HepG2 (cell line): ENCODE data around the gene HEATR5B. TPM values are rescaled to one million over a fixed set of nuclear protein-coding genes. Genes with fewer than 3 reads are reported as not detected.

Experiments
- CHD4 ChIP-seq: fragments of 200-600 bp; sonication (generic); IDR thresholded peaks from 2 replicates; pipeline ENCODE4 v1.7.0; 2017; ENCODE audit warnings: mild to moderate bottlenecking, low read length, borderline replicate concordance
- ELF4 ChIP-seq: sonication (generic); formaldehyde crosslinking; IDR thresholded peaks from 2 replicates; pipeline ENCODE4 v1.5.0; 2020; ENCODE audit warnings: missing genetic modification reagents, mild to moderate bottlenecking, moderate library complexity, borderline replicate concordance
- FOSL2 ChIP-seq: sonication (generic); formaldehyde crosslinking; IDR thresholded peaks from 2 replicates; pipeline ENCODE4 v1.4.0; 2020; ENCODE audit warnings: missing genetic modification reagents
- HNF4G ChIP-seq, 2 experiments: sonication (generic) in 1 of 2; formaldehyde crosslinking in 1 of 2; IDR thresholded peaks; 2 replicates each; pipeline versions ENCODE4 v1.4.0 to v1.6.1; 2011 to 2020; ENCODE audit warnings: borderline replicate concordance in 2 of 2, low read depth in 2 of 2, mild to moderate bottlenecking in 2 of 2, low read length in 1 of 2, missing genetic modification reagents in 1 of 2, moderate library complexity in 1 of 2
- HOXA3 ChIP-seq: sonication (generic); formaldehyde crosslinking; IDR thresholded peaks from 2 replicates; pipeline ENCODE4 v1.5.0; 2020; ENCODE audit warnings: missing genetic modification reagents
- JUN ChIP-seq: sonication (generic); formaldehyde crosslinking; IDR thresholded peaks from 2 replicates; pipeline ENCODE4 v1.4.0; 2020; ENCODE audit warnings: mild to moderate bottlenecking, missing genetic modification reagents
- KDM5A ChIP-seq: fragments of 200-600 bp; sonication (generic); IDR thresholded peaks from 2 replicates; pipeline ENCODE4 v1.7.0; 2018; ENCODE audit warnings: antibody characterized with exemption, mild to moderate bottlenecking, low read length, borderline replicate concordance
- TEAD2 ChIP-seq: sonication (generic); formaldehyde crosslinking; IDR thresholded peaks from 2 replicates; pipeline ENCODE4 v1.9.0; 2021; ENCODE audit warnings: missing genetic modification reagents
- ZFP82 ChIP-seq: sonication (generic); formaldehyde crosslinking; IDR thresholded peaks from 2 replicates; pipeline ENCODE4 v1.5.1; 2020; ENCODE audit warnings: mild to moderate bottlenecking, missing genetic modification reagents, borderline replicate concordance
- ZNF367 ChIP-seq: sonication (generic); formaldehyde crosslinking; IDR thresholded peaks from 2 replicates; pipeline ENCODE4 v1.4.0; 2020; ENCODE audit warnings: missing genetic modification reagents, borderline replicate concordance
- ZNF558 ChIP-seq: sonication (generic); formaldehyde crosslinking; IDR thresholded peaks from 2 replicates; pipeline ENCODE4 v1.9.0; 2022; ENCODE audit warnings: mild to moderate bottlenecking, missing genetic modification reagents, borderline replicate concordance
- ZSCAN9 ChIP-seq: IDR thresholded peaks from 2 replicates; pipeline ENCODE4 v1.6.1; 2016; ENCODE audit warnings: borderline replicate concordance
- polyA plus RNA-seq, 8 experiments: library from polyadenylated mRNA; depleted of rRNA in 3 of 8; stranded (reverse) in 7 of 8; unstranded in 1 of 8; fragments of >200 nt; fragmentation: Illumina TruSeq in 4 of 8; extraction: Trizol in 4 of 8; gene quantifications; 2 replicates each; pipeline versions ENCODE4 v1.2.1 to v1.2.3, GENCODE V29; 2011 to 2016; ENCODE audit warnings: low read depth in 4 of 8, missing spikeins in 1 of 8, mixed read lengths in 1 of 8; ENCODE audit not compliant: insufficient read depth in 1 of 8
- total RNA-seq, 5 experiments: library from RNA; depleted of rRNA; stranded (reverse); fragments of >200 nt; fragmentation: Illumina TruSeq; extraction: Trizol; gene quantifications; 2 replicates each; pipeline ENCODE4 v1.2.3, GENCODE V29; 2016; ENCODE audit warnings: low read depth in 1 of 5
- TF ChIP-seq, protein P1 (sequence below): sonication (generic); formaldehyde crosslinking; IDR thresholded peaks from 2 replicates; pipeline ENCODE4 v1.5.0; 2020; ENCODE audit warnings: mild to moderate bottlenecking, missing genetic modification reagents, moderate library complexity
- TF ChIP-seq, protein P2 (sequence below): sonication (generic); formaldehyde crosslinking; conservative IDR thresholded peaks from 2 replicates; pipeline ENCODE4 v1.8.0; 2022; ENCODE audit warnings: low read depth, missing genetic modification reagents
- TF ChIP-seq, protein P3 (sequence below): IDR thresholded peaks from 2 replicates; pipeline ENCODE4 v1.6.1; 2016; ENCODE audit warnings: low read depth
- TF ChIP-seq, protein P4 (sequence below): sonication (generic); formaldehyde crosslinking; IDR thresholded peaks from 2 replicates; pipeline ENCODE4 v1.5.1; 2020; ENCODE audit warnings: mild to moderate bottlenecking, missing genetic modification reagents, moderate library complexity
- TF ChIP-seq, protein P5 (sequence below): sonication (generic); formaldehyde crosslinking; IDR thresholded peaks from 2 replicates; pipeline ENCODE4 v1.4.0; 2020; ENCODE audit warnings: missing genetic modification reagents
- TF ChIP-seq, protein P6 (sequence below): sonication (generic); formaldehyde crosslinking; IDR thresholded peaks from 2 replicates; pipeline ENCODE4 v1.5.0; 2020; ENCODE audit warnings: missing genetic modification reagents, mild to moderate bottlenecking, borderline replicate concordance
- TF ChIP-seq, protein P7 (sequence below): sonication (generic); formaldehyde crosslinking; IDR thresholded peaks from 2 replicates; pipeline ENCODE4 v1.5.0; 2020; ENCODE audit warnings: missing genetic modification reagents

The HEATR5B gene
- total and polyA plus RNA-seq, 2 of the 13 experiments (the other 11 are each of a cell fraction or from before 2014, with no cell fraction given) = 12.7 to 16.3 TPM

DNA sequence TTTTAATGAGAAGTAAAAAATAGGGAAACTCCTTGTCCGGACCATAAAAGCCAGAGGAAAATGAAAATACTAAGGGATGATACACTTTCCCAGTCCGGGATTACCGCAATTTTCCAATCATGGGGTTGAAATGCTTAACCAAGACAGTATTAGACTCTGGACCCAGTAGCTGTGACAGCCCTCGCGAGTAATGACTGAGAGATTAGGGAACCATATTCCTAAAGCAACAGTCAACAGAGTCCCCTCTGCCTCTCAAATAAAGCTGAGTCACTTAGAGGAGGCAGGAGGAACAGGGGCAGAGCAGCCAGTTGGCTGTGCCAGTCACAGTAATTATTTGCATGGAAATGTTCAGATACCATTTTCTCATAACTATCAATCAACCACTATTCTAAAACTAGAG, 35.0 kb upstream of the HEATR5B start (continued):
- TF ChIP-seq, protein P1, sequence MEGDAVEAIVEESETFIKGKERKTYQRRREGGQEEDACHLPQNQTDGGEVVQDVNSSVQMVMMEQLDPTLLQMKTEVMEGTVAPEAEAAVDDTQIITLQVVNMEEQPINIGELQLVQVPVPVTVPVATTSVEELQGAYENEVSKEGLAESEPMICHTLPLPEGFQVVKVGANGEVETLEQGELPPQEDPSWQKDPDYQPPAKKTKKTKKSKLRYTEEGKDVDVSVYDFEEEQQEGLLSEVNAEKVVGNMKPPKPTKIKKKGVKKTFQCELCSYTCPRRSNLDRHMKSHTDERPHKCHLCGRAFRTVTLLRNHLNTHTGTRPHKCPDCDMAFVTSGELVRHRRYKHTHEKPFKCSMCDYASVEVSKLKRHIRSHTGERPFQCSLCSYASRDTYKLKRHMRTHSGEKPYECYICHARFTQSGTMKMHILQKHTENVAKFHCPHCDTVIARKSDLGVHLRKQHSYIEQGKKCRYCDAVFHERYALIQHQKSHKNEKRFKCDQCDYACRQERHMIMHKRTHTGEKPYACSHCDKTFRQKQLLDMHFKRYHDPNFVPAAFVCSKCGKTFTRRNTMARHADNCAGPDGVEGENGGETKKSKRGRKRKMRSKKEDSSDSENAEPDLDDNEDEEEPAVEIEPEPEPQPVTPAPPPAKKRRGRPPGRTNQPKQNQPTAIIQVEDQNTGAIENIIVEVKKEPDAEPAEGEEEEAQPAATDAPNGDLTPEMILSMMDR = no peak
- no peak for TF ChIP-seq ZFP82 (CRISPR knock-in tag)
- peak; percentile 23; the same call in 1 of the 2 replicates for TF ChIP-seq HOXA3 (CRISPR knock-in tag)
- TF ChIP-seq, protein P2, sequence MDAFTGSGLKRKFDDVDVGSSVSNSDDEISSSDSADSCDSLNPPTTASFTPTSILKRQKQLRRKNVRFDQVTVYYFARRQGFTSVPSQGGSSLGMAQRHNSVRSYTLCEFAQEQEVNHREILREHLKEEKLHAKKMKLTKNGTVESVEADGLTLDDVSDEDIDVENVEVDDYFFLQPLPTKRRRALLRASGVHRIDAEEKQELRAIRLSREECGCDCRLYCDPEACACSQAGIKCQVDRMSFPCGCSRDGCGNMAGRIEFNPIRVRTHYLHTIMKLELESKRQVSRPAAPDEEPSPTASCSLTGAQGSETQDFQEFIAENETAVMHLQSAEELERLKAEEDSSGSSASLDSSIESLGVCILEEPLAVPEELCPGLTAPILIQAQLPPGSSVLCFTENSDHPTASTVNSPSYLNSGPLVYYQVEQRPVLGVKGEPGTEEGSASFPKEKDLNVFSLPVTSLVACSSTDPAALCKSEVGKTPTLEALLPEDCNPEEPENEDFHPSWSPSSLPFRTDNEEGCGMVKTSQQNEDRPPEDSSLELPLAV (CRISPR knock-in tag) = no peak
- no peak for TF ChIP-seq TEAD2 (CRISPR knock-in tag)
- TF ChIP-seq, protein P3, sequence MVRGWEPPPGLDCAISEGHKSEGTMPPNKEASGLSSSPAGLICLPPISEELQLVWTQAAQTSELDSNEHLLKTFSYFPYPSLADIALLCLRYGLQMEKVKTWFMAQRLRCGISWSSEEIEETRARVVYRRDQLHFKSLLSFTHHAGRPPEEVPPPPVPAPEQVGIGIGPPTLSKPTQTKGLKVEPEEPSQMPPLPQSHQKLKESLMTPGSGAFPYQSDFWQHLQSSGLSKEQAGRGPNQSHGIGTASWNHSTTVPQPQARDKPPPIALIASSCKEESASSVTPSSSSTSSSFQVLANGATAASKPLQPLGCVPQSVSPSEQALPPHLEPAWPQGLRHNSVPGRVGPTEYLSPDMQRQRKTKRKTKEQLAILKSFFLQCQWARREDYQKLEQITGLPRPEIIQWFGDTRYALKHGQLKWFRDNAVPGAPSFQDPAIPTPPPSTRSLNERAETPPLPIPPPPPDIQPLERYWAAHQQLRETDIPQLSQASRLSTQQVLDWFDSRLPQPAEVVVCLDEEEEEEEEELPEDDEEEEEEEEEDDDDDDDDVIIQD = peak; percentile 41; the same call in 1 of the 2 replicates
- no peak for TF ChIP-seq ZNF558 (CRISPR knock-in tag)
- TF ChIP-seq, protein P4, sequence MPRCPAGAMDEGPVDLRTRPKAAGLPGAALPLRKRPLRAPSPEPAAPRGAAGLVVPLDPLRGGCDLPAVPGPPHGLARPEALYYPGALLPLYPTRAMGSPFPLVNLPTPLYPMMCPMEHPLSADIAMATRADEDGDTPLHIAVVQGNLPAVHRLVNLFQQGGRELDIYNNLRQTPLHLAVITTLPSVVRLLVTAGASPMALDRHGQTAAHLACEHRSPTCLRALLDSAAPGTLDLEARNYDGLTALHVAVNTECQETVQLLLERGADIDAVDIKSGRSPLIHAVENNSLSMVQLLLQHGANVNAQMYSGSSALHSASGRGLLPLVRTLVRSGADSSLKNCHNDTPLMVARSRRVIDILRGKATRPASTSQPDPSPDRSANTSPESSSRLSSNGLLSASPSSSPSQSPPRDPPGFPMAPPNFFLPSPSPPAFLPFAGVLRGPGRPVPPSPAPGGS (CRISPR knock-in tag) = no peak
- TF ChIP-seq ZSCAN9 (CRISPR knock-in tag) = no peak
- TF ChIP-seq, protein P5, sequence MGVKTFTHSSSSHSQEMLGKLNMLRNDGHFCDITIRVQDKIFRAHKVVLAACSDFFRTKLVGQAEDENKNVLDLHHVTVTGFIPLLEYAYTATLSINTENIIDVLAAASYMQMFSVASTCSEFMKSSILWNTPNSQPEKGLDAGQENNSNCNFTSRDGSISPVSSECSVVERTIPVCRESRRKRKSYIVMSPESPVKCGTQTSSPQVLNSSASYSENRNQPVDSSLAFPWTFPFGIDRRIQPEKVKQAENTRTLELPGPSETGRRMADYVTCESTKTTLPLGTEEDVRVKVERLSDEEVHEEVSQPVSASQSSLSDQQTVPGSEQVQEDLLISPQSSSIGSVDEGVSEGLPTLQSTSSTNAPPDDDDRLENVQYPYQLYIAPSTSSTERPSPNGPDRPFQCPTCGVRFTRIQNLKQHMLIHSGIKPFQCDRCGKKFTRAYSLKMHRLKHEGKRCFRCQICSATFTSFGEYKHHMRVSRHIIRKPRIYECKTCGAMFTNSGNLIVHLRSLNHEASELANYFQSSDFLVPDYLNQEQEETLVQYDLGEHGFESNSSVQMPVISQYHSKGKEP = no peak
- TF ChIP-seq ELF4 (CRISPR knock-in tag) = no peak
- no peak for TF ChIP-seq ZNF367 (CRISPR knock-in tag)
- 0 out of 2 replicates have a peak, but pooled peaks have one; percentile 13 for TF ChIP-seq HNF4G (IDR thresholded peaks at IDR 0.05; ENCODE audit: borderline replicate concordance, low read depth, low read length)
- no peak for TF ChIP-seq HNF4G (CRISPR knock-in tag; IDR thresholded peaks at IDR 0.05; ENCODE audit: borderline replicate concordance, low read depth)
- TF ChIP-seq JUN (CRISPR knock-in tag) = no peak
- TF ChIP-seq, protein P6, sequence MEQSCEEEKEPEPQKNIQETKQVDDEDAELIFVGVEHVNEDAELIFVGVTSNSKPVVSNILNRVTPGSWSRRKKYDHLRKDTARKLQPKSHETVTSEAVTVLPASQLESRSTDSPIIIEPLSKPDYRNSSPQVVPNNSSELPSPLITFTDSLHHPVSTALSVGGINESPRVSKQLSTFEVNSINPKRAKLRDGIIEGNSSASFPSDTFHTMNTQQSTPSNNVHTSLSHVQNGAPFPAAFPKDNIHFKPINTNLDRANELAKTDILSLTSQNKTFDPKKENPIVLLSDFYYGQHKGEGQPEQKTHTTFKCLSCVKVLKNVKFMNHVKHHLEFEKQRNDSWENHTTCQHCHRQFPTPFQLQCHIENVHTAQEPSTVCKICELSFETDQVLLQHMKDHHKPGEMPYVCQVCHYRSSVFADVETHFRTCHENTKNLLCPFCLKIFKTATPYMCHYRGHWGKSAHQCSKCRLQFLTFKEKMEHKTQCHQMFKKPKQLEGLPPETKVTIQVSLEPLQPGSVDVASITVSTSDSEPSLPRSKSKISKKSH = no peak
- peak; percentile 46; the same call in 1 of the 2 replicates for TF ChIP-seq FOSL2 (CRISPR knock-in tag)
- TF ChIP-seq, protein P7, sequence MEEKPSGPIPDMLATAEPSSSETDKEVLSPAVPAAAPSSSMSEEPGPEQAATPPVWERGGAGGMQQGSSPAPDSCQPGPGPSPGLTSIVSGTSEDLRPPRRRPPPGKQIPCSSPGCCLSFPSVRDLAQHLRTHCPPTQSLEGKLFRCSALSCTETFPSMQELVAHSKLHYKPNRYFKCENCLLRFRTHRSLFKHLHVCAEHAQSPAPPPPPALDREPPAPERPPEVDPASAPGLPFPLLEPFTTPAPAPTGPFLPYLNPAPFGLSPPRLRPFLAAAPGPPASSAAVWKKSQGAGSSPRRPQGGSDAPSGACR (CRISPR knock-in tag) = no peak
- TF ChIP-seq KDM5A = no peak
- no peak for TF ChIP-seq CHD4
